ENCODE results near the gene SFRP4.
"Not testable (repeated sequence)": the region's sequence is repeated elsewhere in the genome, so short reads cannot be mapped to it uniquely, and the experiment has no call there.

The SFRP4 gene

GRCh38 chr7:37916673-37917660 is at the start of gene SFRP4:
SFRP4 (minus strand) TSS chr7:37916817; CDS start chr7:37916537, 280 bp downstream.
- no peak for DNase-seq (ENCODE audit: low read depth)

- no peak for DNase-seq (ENCODE audit: low read depth)
Observed at GRCh38 chr7:37964196-37964595, 47.6 kb upstream of the SFRP4 start.

- no peak for DNase-seq (ENCODE audit: low read depth)
Observed at GRCh38 chr7:37961251-37961650, 44.6 kb upstream of the SFRP4 start.

DNA sequence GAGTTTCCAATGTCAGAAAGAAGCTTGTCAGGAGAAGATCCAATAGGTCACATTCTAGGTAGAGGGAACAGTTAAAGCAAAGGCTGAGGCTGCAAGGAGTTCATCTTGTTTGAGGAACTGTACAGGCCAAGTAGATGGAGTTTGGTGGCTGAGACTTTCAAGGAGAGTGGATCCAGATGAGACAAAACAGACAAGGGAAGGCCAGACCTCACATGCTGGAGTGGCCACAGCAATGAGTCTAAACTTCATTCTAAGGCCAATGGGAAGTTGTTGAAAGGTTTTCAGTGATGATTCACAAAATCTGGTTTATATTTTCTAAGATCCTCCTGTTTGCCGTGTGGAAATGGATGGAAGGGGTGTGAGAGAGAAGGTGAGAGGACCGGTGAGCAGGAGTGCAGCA is 43.9 kb upstream of the SFRP4 start:
- DNase-seq (ENCODE audit: low read depth), result no peak

DNA sequence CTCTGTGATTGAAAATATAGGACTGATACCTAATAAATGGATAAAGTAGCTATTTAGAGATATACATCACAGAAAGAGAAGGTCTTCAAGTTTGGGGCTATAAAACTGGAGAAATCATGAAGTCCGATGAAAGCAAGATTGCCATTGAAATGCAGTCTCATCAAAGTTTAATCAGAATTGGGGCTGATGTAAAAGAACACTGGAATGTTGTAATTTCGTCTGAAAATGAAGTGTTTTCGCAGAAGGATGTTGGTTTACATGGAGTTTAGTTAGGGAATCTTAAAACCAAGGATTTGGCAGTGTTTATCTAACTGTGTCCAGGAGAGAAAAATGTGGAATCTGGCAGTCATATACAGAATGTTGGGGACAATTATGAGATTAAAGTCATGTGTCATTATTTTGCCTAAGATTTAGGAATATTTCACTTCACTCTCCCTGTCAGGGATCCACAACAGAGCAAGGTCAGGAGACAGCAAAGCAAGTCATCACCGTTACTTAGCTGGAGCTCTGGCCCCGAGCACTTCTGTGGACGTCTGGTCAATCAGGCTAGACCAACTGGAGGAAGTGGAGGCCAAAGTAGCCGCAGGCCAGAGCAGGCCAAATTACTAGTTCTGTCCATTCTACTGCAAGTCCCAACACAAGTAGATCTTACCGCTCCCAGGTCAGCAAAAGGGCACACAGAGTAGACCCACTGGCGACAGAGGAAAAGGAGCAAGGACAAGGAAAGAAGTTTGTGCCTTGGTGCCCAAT is 40.8 kb upstream of the SFRP4 start:
- DNase-seq (ENCODE audit: low read depth), result no peak

DNA sequence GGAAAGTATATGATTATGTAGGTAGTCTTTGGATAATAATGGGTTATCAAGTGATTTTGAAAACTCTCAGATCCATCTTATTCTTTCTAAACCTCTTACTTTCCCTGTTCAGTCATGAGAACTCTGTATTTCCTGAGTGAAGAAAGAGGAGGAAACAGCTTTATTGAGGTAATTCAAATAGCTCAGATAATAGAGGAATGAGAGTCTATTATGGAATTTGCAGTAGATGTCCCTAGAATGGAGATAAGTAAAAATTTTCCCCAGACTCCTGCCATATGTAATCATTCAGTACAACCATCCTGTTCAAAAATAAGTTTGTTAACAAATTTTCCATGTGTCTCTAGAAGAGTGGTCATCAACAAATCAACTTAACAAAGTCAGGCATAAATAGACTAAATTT is 40.2 kb upstream of the SFRP4 start:
- no peak for DNase-seq (ENCODE audit: low read depth)

- not testable (repeated sequence) for DNase-seq (ENCODE audit: low read depth)
Observed at GRCh38 chr7:37954217-37954616, 37.6 kb upstream of the SFRP4 start.

DNA sequence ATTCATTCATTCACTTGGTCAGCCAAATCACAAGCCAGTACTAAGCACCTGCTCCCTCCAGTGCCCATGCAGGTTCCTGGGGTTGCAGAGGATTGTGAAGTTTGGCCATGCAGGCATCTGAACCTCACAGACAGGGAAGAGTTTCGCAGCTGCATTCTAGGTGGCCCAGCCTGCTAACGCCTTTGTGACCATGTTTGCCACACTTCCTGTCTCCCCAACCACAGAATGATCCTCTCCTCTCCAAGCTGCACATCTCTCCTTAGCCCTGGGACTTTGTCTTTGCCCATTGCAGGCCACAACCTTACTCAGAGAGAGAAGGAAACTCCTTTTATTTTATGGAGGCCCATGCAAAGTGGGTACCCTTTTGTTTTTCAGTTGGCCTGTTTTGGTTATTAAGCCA is 35.6 kb upstream of the SFRP4 start:
- DNase-seq (ENCODE audit: low read depth), result no peak

- DNase-seq (ENCODE audit: low read depth), result no peak
Observed at GRCh38 chr7:37947941-37948210, 31.3 kb upstream of the SFRP4 start.

GRCh38 chr7:37947138-37947940 is 30.7 kb upstream of the SFRP4 start:
- no peak for DNase-seq (ENCODE audit: low read depth)

GRCh38 chr7:37945336-37945735 is 28.7 kb upstream of the SFRP4 start:
- no peak for DNase-seq (ENCODE audit: low read depth)

DNA sequence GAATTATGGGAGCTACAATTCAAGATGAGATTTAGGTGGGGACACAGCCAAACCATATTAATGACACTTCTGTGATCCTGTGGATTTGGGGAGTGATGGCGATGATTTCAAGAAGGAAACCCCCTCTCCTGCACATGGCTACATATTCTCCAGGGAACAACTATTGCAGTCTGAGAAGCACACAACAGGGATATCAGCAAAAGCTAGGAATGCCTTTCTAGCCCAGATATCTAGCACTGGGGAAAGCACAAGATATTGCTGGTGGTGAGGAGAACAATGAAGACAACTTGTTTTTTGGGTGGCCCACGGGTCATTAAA is 28.1 kb upstream of the SFRP4 start:
- no peak for DNase-seq (ENCODE audit: low read depth)

DNA sequence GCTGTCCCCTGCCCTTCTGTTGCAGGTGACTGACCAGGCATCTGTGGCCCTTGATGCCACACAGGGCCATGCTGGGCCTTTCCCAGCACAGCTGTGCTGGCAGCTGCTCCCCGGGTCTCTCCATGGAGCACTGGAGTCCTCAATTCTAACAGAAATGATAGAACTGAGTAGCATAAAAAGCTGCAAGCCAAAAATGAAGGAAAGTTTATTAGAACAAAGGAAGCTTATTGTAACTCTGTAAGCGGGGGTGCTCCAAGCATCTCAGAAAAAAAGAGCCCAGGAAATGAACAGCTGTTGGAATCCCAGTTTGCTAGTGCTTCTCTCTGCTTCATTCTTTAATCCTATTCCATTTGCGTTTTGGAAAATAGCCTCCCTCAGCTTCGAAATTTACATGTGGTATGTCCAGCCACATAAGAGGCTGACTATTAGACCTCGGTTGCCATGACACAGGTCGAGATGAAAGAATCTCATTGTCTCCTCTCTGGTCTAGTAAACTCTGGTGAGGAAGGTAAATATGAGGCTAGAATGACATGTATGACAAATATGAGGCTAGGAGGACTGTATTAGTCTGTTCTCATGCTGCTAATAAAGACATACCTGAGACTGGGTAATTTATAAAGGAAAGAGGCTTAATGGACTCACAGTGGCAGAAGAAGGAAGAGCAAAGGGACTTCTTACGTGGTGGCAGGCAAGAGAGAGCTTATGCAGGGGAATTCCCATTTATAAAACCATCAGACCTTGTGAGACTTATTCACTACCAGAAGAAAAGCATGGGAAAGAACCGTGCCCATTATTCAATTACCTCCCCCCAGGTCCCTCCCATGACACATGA is 27.5 kb upstream of the SFRP4 start:
- DNase-seq (ENCODE audit: low read depth), result no peak

- DNase-seq (ENCODE audit: low read depth), result no peak
Observed at GRCh38 chr7:37942934-37943610, 26.5 kb upstream of the SFRP4 start.

DNA sequence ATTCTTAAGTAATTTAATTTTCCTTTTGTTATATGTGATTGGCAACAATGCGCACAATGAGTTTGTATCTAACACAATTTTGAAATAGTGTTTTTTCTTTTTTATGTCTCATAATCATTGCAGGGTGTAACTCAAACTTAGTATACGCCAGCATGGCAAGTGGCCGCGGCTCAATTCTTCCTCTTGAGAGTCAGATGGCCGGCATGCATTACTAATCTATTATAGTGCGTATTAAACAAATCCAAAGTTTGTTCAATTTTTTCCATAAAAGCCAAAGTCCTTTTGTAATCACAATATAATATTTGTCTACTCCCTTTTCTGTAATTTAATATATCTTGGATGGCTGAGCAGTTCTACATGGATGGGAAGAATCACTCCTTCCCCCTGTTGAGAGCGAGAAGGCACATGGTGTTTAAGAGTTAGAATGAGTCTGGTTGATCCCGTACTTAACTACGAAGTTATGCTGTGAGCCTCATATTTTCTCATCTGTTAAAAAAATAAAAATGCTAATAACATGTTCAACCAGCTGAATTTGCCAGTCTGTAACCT is 16.5 kb upstream of the SFRP4 start:
- no peak for DNase-seq (ENCODE audit: low read depth)

GRCh38 chr7:37932543-37932942 is 15.9 kb upstream of the SFRP4 start:
- no peak for DNase-seq (ENCODE audit: low read depth)

GRCh38 chr7:37930226-37930948 is 13.8 kb upstream of the SFRP4 start:
- DNase-seq (ENCODE audit: low read depth), result no peak

DNA sequence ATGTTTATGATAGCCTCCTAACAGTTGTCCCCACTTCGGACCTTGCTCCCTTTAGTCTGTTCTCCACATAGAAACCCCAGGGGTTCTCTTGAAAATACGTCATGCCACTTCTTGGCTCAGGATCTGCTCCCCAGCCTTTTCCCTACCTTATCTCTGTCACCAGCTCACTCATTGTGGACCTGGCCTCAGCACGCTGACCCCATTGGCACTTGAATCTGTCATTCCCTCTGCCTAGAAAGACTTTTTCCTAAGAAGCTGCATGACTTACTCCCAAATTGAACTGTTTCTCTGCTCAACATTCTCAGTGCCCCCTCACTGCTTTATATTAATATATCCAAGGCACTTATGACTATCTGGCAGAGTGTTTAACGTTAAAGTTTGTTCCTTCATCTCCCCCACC is 12.3 kb upstream of the SFRP4 start:
- no peak for DNase-seq (ENCODE audit: low read depth)

- DNase-seq (ENCODE audit: low read depth), result no peak
Observed at GRCh38 chr7:37927773-37928444, 11.3 kb upstream of the SFRP4 start.

DNA sequence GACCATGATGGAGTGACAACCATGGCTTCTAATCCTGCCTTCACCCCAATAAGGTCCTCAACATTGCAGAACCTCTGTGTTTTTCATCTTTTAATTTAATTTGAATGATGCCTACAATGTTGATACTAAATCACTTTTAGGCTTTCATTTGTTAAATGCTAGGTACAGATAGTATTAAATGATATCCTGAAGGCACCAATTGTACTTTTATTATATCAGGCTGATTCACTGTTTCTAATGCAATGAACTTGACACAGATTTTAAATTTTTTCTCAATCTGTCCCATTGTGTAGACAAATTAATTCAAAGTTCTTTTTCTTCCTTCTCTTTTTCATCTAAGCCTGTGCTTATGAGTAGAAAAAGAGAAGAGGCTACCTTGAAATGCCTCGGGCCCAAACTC is 9.0 kb upstream of the SFRP4 start:
- DNase-seq (ENCODE audit: low read depth), result no peak
